Loucy (cell line): ENCODE results near the gene CPZ.

Experiments
- H2AFZ ChIP-seq: fragments of 200-600 bp; sonication (generic); 2 replicates; pipeline ENCODE4 v1.6.0; 2016; ENCODE audit warnings: antibody characterized with exemption, mild to moderate bottlenecking, low read length, moderate library complexity
- H3F3A ChIP-seq: fragments of 200-600 bp; 2 replicates; pipeline ENCODE4 v1.6.0; 2016; ENCODE audit warnings: antibody characterized with exemption, low read depth, mild to moderate bottlenecking
- H3K27me3 ChIP-seq: fragments of 200-600 bp; sonication (generic); 2 replicates; pipeline ENCODE4 v1.6.1; 2014; ENCODE audit warnings: low read length, mild to moderate bottlenecking; ENCODE audit not compliant: insufficient read depth, poor library complexity, severe bottlenecking
- H3K36me3 ChIP-seq: fragments of 200-600 bp; sonication (generic); 2 replicates; pipeline ENCODE4 v1.6.1; 2016; ENCODE audit warnings: low read length; ENCODE audit not compliant: insufficient read depth
- H3K4me1 ChIP-seq: fragments of 200-600 bp; sonication (generic); 2 replicates; pipeline ENCODE4 v1.5.1; 2014; ENCODE audit warnings: low read length, mild to moderate bottlenecking; ENCODE audit not compliant: insufficient read depth, poor library complexity, severe bottlenecking
- H3K4me2 ChIP-seq: fragments of 200-600 bp; sonication (generic); 2 replicates; pipeline ENCODE4 v1.6.0; 2014; ENCODE audit warnings: antibody characterized with exemption, low read length, low read depth, mild to moderate bottlenecking; ENCODE audit not compliant: poor library complexity, severe bottlenecking
- H3K4me3 ChIP-seq: fragments of 200-600 bp; sonication (generic); 2 replicates; pipeline ENCODE4 v1.5.1; 2014; ENCODE audit warnings: low read length, mild to moderate bottlenecking, mixed read lengths; ENCODE audit not compliant: poor library complexity, severe bottlenecking
- H3K79me2 ChIP-seq: fragments of 200-600 bp; sonication (generic); 2 replicates; pipeline ENCODE4 v1.6.1; 2014; ENCODE audit warnings: low read length; ENCODE audit not compliant: insufficient read depth
- H3K9ac ChIP-seq: fragments of 200-600 bp; sonication (generic); 2 replicates; pipeline ENCODE4 v1.6.0; 2014; ENCODE audit warnings: mild to moderate bottlenecking, low read depth, low read length, moderate library complexity; ENCODE audit not compliant: poor library complexity, severe bottlenecking
- H3K9me2 ChIP-seq: fragments of 200-600 bp; sonication (generic); replicated peaks from 2 replicates; pipeline ENCODE4 v1.6.1; 2016; ENCODE audit warnings: low read depth, low read length, mixed read lengths
- H3K9me3 ChIP-seq: fragments of 200-600 bp; sonication (generic); 2 replicates; pipeline ENCODE4 v1.6.1; 2014; ENCODE audit warnings: mild to moderate bottlenecking, antibody characterized with exemption, low read length, low read depth; ENCODE audit not compliant: insufficient read depth
- H4K20me1 ChIP-seq: fragments of 200-600 bp; sonication (generic); 2 replicates; pipeline ENCODE4 v1.6.0; 2014; ENCODE audit warnings: antibody characterized with exemption, low read length, mild to moderate bottlenecking; ENCODE audit not compliant: insufficient read depth, poor library complexity, severe bottlenecking
- EZH2phosphoT487 ChIP-seq: fragments of 200-600 bp; IDR thresholded peaks from 2 replicates; pipeline ENCODE4 v1.6.1; 2018; ENCODE audit warnings: antibody characterized with exemption, mild to moderate bottlenecking, moderate library complexity, borderline replicate concordance
- TF ChIP-seq, protein P1 (sequence below): fragments of 200-600 bp; sonication (generic); conservative IDR thresholded peaks from 2 replicates; pipeline ENCODE4 v1.5.1; 2014; ENCODE audit warnings: mild to moderate bottlenecking, antibody characterized with exemption, low read length

CPZ gene

DNA sequence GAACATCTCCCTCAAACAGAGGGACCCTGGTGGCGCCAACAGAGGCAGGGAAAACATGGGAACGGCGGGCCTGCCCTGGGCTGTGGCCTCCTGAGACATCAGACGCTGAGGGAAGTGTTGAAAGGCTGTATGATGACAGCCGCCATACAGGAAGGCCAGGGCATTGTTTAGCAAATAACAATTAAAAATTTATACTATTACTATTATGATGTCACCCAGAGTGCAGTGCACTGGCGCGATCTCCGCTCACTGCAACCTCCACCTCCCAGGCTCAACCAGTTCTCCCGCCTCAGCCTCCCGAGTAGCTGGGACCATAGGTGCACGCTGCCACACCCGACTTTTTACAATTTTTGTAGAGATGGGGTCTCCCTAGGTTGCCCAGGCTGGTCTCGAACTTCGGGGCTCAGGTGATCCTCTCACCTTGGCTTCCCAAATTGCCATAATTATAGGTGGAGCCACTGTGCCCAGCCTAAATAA, 54.6 kb downstream of the CPZ start:
- Histone ChIP-seq H3K79me2 (no peaks in the 10 kb centered on the region), H3K4me1 (no peaks in the 10 kb centered on the region), H2AFZ (no peak overlapping the region), H3K27me3 (no peaks in the 10 kb centered on the region), H3F3A (no peaks in the 10 kb centered on the region), H3K9me2 (no peaks in the 10 kb centered on the region), H4K20me1 (no peaks in the 10 kb centered on the region), H3K4me3 (no peak overlapping the region), H3K9me3 (peaks cover 9% of the 10 kb centered on the region; the same call in 1 of the 2 replicates), H3K9ac (no peak overlapping the region), H3K36me3 (no peaks in the 10 kb centered on the region), H3K4me2 (no peak overlapping the region)
- TF ChIP-seq EZH2phosphoT487 = no peak

DNA sequence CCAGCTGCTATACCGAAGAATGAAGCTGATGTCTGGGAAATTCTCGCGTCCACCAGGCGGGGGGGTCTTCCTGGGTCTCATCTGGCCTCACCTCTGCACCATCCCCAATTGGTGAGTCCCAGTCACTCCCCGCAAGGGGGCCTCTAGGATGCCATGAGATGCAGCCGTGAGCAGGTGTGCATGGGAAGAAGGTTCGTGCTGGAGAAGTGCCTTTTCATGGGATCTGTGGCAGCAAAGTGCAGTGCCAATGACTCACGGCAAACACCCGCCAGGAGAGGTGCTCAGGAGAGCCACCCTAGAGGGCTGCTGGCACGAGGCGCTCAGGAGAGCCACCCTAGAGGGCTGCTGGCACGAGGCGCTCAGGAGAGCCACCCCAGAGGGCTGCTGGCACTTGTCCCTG, 55.1 kb downstream of the CPZ start:
- Histone ChIP-seq H3K4me2 (no peak overlapping the region), H3K4me1 (no peaks in the 10 kb centered on the region), H3K27me3 (no peaks in the 10 kb centered on the region), H4K20me1 (no peaks in the 10 kb centered on the region), H3K9me2 (no peaks in the 10 kb centered on the region), H3K9ac (no peak overlapping the region), H3K36me3 (no peaks in the 10 kb centered on the region), H3K9me3 (peaks cover 9% of the 10 kb centered on the region; the same call in 1 of the 2 replicates), H3K79me2 (no peaks in the 10 kb centered on the region), H3F3A (no peaks in the 10 kb centered on the region), H3K4me3 (no peak overlapping the region), H2AFZ (no peak overlapping the region)
- TF ChIP-seq, protein P1, sequence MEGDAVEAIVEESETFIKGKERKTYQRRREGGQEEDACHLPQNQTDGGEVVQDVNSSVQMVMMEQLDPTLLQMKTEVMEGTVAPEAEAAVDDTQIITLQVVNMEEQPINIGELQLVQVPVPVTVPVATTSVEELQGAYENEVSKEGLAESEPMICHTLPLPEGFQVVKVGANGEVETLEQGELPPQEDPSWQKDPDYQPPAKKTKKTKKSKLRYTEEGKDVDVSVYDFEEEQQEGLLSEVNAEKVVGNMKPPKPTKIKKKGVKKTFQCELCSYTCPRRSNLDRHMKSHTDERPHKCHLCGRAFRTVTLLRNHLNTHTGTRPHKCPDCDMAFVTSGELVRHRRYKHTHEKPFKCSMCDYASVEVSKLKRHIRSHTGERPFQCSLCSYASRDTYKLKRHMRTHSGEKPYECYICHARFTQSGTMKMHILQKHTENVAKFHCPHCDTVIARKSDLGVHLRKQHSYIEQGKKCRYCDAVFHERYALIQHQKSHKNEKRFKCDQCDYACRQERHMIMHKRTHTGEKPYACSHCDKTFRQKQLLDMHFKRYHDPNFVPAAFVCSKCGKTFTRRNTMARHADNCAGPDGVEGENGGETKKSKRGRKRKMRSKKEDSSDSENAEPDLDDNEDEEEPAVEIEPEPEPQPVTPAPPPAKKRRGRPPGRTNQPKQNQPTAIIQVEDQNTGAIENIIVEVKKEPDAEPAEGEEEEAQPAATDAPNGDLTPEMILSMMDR = no peak
- TF ChIP-seq EZH2phosphoT487 = no peak

DNA sequence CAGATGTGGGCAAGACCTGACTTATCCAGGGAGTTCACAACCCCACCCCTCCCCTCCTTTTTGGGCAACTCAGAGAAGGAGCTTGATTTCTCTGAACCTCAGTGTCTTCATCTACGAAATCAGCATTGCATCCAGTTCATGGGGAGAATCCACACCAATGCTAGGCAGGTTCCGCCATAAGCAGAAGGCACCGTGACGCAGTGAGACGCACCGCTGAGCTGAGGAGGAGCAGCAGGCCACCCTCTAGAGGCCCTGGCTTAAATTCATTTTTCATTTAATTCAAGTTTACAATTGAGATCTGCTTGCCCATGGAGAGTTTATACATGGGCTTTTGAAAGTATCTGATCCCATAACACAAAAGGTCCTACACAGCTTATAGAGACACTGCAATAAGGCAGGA, 55.7 kb downstream of the CPZ start:
- Histone ChIP-seq H3K36me3 (no peaks in the 10 kb centered on the region), H3K4me3 (no peak overlapping the region), H3K9me2 (no peaks in the 10 kb centered on the region), H3K9me3 (peaks cover 5% of the 10 kb centered on the region; the same call in 1 of the 2 replicates), H3F3A (no peaks in the 10 kb centered on the region), H3K4me1 (no peaks in the 10 kb centered on the region), H3K9ac (no peak overlapping the region), H3K79me2 (no peaks in the 10 kb centered on the region), H2AFZ (no peak overlapping the region), H3K4me2 (no peak overlapping the region), H3K27me3 (no peaks in the 10 kb centered on the region), H4K20me1 (no peaks in the 10 kb centered on the region)
- TF ChIP-seq, protein P1 = no peak
- TF ChIP-seq EZH2phosphoT487 = no peak
